GM23248 (cell line): Measurements from ENCODE around the gene CCDC112.
"Not testable (repeated sequence)": the region's sequence is repeated elsewhere in the genome, so short reads cannot be mapped to it uniquely, and the experiment has no call there.

Experiments
- EZH2 ChIP-seq: fragments of 200-600 bp; sonication (generic); IDR thresholded peaks from 2 replicates; pipeline ENCODE4 v1.6.1; 2018; ENCODE audit warnings: antibody characterized with exemption, mild to moderate bottlenecking; ENCODE audit not compliant: insufficient read depth, poor library complexity, severe bottlenecking
- EZH2phosphoT487 ChIP-seq: fragments of 200-600 bp; sonication (generic); IDR thresholded peaks from 2 replicates; pipeline ENCODE4 v1.6.1; 2018; ENCODE audit warnings: antibody characterized with exemption, moderate library complexity, mild to moderate bottlenecking, low read depth; ENCODE audit not compliant: insufficient read depth

- TF ChIP-seq EZH2, EZH2phosphoT487: not testable (repeated sequence)
Observed at GRCh38 chr5:115249379-115249778, 47.1 kb downstream of the CCDC112 start.
